IMR-90 (cell line): Measurements from ENCODE around the gene SWAP70.

Source experiments
- CEBPB ChIP-seq: IDR thresholded peaks from 2 replicates; pipeline ENCODE4 v1.6.1; 2012; ENCODE audit warnings: low read depth, low read length, improper control_type of control experiment
- MXI1 ChIP-seq: IDR thresholded peaks from 2 replicates; pipeline ENCODE4 v1.6.1; 2012; ENCODE audit warnings: low read depth, mild to moderate bottlenecking, low read length, moderate library complexity, borderline replicate concordance
- POLR2A ChIP-seq: IDR thresholded peaks from 2 replicates; pipeline ENCODE4 v1.6.1; 2012; ENCODE audit warnings: mild to moderate bottlenecking, low read depth, low read length
- TF ChIP-seq, protein P1 (sequence below): conservative IDR thresholded peaks from 2 replicates; pipeline ENCODE4 v1.5.1; 2012; ENCODE audit warnings: mild to moderate bottlenecking, low read depth, low read length, improper control_type of control experiment

GRCh38 chr11:9738707-9739106 is 74.8 kb downstream of the SWAP70 start:
- TF ChIP-seq, protein P1, sequence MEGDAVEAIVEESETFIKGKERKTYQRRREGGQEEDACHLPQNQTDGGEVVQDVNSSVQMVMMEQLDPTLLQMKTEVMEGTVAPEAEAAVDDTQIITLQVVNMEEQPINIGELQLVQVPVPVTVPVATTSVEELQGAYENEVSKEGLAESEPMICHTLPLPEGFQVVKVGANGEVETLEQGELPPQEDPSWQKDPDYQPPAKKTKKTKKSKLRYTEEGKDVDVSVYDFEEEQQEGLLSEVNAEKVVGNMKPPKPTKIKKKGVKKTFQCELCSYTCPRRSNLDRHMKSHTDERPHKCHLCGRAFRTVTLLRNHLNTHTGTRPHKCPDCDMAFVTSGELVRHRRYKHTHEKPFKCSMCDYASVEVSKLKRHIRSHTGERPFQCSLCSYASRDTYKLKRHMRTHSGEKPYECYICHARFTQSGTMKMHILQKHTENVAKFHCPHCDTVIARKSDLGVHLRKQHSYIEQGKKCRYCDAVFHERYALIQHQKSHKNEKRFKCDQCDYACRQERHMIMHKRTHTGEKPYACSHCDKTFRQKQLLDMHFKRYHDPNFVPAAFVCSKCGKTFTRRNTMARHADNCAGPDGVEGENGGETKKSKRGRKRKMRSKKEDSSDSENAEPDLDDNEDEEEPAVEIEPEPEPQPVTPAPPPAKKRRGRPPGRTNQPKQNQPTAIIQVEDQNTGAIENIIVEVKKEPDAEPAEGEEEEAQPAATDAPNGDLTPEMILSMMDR: no peak
- TF ChIP-seq MXI1: no peak
- TF ChIP-seq POLR2A: no peak
- no peak for TF ChIP-seq CEBPB
